Brain microvascular endothelial cell (primary cell): ENCODE results near the gene SGIP1.

Experiments used
- DNase-seq: peaks from one replicate; pipeline ENCODE4 v3.0.0-alpha.2; 2020
- H3K27ac ChIP-seq: fragments of 250-450 bp; sonication (Bioruptor Pico); 2 replicates; pipeline ENCODE4 v1.5.1; 2020; ENCODE audit warnings: mild to moderate bottlenecking, moderate library complexity
- H3K27me3 ChIP-seq: fragments of 250-450 bp; sonication (Bioruptor Pico); replicated peaks from 2 replicates; pipeline ENCODE4 v1.5.1; 2020; ENCODE audit warnings: mild to moderate bottlenecking
- H3K36me3 ChIP-seq: fragments of 250-450 bp; sonication (Bioruptor Pico); replicated peaks from 2 replicates; pipeline ENCODE4 v1.5.1; 2020; ENCODE audit warnings: mild to moderate bottlenecking
- H3K4me3 ChIP-seq: 2 replicates; pipeline ENCODE4 v1.5.1; 2011; ENCODE audit warnings: low read depth, mild to moderate bottlenecking, control low read depth, low read length, moderate library complexity
- CTCF ChIP-seq: IDR thresholded peaks from 2 replicates; pipeline ENCODE4 v1.5.1; 2011; ENCODE audit warnings: low read depth, mild to moderate bottlenecking, moderate library complexity, low read length, control low read depth, inconsistent platforms; ENCODE audit errors: missing control alignments
- in situ Hi-C: cut with HindIII; loops from 2 replicates; pipeline ENCODE4 v1.10.0; 2017; ENCODE audit warnings: low sequenced_read_pairs, low pct_ligation_motif_present

Gene SGIP1

DNA sequence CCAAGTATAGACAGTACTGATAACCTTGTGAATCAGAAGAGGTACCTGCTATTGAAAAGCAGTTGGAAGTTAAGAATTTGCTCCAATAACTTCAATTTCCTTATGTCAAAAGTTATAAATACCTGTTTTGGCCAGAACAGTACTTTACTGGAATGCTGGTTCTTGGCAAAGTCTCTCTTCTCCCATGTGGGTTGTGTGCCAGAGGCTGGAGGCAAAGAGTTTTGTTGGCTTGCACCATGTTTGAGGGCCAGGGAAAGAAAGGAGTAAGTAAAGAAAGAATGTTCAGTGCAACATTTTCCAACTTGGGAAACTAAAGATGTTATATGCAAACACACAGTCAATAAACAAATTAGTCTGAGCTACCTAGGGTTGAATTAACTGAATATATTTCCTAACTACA is 151.3 kb downstream of the SGIP1 start:
- no peak for DNase-seq
- no peaks in the 10 kb centered on the region for H3K27me3 ChIP-seq
- in situ Hi-C loops = no loop called here
- no peak for TF ChIP-seq CTCF
- no peak overlapping the region for H3K4me3 ChIP-seq
- H3K27ac ChIP-seq = no peak overlapping the region
- peaks cover 9% of the 10 kb centered on the region for H3K36me3 ChIP-seq

GRCh38 chr1:66685670-66686069 is 151.7 kb downstream of the SGIP1 start:
- no peak overlapping the region for H3K4me3 ChIP-seq

DNA sequence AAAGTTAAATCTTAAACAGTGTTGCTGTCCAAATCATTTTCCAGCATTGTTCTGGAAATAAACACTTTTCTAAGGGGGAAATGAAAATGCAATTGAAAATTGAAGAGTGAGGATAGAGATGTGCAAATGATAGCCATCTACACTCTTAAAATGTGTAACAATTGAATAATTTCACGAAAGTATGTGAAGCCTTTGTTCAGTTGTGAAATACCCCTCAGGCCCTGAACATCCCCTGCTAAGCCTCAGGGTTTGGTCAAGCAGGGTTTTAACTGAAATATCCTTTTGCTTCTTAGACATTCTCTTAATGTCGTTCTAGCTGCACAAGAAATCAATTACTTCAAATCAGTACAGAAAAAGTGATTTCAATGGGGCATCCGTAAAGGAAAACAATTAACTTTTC is 152.5 kb downstream of the SGIP1 start:
- Histone ChIP-seq H3K36me3 (peaks cover 9% of the 10 kb centered on the region), H3K27me3 (no peaks in the 10 kb centered on the region), H3K27ac (no peak overlapping the region), H3K4me3 (no peak overlapping the region)
- no peak for TF ChIP-seq CTCF
- in situ Hi-C loops = no loop called here
- DNase-seq = no peak

More at GRCh38 chr1:66685670-66686069, 151.7 kb downstream of the SGIP1 start:
- no peak for DNase-seq
- in situ Hi-C loops = no loop called here
- Histone ChIP-seq H3K27ac (no peak overlapping the region), H3K36me3 (peaks cover 9% of the 10 kb centered on the region), H3K27me3 (no peaks in the 10 kb centered on the region)
- TF ChIP-seq CTCF = no peak

DNA sequence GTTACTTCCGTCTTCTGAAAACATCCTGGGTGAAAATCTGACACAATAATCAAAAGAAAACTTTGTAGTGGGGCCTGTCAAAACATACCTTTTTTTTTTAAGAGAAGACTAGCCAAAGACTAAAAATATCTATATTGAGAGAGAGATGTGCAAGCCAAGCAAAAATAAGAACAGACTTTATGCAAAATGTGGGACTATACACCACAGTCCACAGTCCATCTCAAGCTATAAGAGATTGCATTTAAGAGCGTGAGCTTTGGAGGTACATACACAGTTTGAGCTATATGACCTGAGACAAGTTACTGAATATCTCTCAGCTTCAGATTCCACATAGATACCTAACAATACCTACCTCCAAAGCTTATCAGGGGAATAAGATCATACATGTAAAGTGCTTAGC is 153.4 kb downstream of the SGIP1 start:
- H3K27me3 ChIP-seq = no peaks in the 10 kb centered on the region

DNA sequence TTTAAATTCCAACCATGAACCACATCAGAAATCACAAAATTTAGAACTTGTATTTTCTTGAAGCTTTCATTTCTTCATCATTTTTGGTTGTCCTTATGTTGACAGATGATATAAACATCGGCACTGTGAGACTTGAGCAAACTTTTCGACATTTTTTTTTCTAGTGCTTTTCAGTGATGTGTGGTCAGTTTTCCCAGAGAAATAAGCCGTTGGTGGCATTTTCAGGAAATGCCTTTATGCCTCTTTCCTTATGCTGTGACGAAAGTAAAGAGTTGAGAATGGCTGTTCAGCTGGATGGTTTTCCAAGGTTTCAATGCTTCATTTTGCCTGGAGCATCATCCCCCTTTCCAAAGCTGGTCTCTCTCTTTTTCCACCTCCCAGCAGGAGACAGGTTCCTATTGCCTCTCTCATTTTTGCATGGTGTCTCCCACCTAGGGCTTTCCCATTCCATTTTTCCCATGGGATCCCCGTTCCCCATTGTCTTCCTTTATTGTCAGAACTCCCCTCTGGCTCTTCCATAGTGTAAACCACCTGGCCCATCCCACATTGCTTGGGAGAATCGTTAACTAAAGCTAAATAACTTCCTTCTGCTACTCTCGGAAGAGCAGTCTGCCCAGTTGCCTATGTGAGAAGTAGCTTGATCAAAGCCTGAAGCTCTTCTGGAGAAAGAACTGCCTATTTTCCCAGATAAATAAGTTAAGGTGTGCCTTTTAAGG is 156.9 kb downstream of the SGIP1 start:
- Histone ChIP-seq H3K36me3 (peaks cover 24% of the 10 kb centered on the region), H3K4me3 (no peak overlapping the region), H3K27me3 (no peaks in the 10 kb centered on the region), H3K27ac (no peak overlapping the region)
- no peak for DNase-seq
- TF ChIP-seq CTCF = no peak
- in situ Hi-C loops = no loop called here

More for the DNA sequence above, 153.4 kb downstream of the SGIP1 start:
- TF ChIP-seq CTCF = no peak
- H3K36me3 ChIP-seq = peaks cover 9% of the 10 kb centered on the region
- no peak overlapping the region for H3K4me3 ChIP-seq
- in situ Hi-C loops = no loop called here
- no peak for DNase-seq
- H3K27ac ChIP-seq = no peak overlapping the region

GRCh38 chr1:66692681-66693080 is 158.7 kb downstream of the SGIP1 start:
- peaks cover 24% of the 10 kb centered on the region for H3K36me3 ChIP-seq
- no peak overlapping the region for H3K4me3 ChIP-seq
- in situ Hi-C loops = no loop called here
- no peak overlapping the region for H3K27ac ChIP-seq
- TF ChIP-seq CTCF = no peak
- no peak for DNase-seq
- H3K27me3 ChIP-seq = no peaks in the 10 kb centered on the region
